ENCODE results near the gene GRIA4.
"Not testable (repeated sequence)": the region's sequence is repeated elsewhere in the genome, so short reads cannot be mapped to it uniquely, and the experiment has no call there.

GRIA4 gene

GRCh38 chr11:105719073-105719822 lies 109.4 kb downstream of the GRIA4 start:
- DNase-seq (ENCODE audit: low read depth, low spot score) = no peak

GRCh38 chr11:105720096-105720495 lies 110.2 kb downstream of the GRIA4 start:
- DNase-seq (ENCODE audit: low read depth, low spot score) = no peak

DNA sequence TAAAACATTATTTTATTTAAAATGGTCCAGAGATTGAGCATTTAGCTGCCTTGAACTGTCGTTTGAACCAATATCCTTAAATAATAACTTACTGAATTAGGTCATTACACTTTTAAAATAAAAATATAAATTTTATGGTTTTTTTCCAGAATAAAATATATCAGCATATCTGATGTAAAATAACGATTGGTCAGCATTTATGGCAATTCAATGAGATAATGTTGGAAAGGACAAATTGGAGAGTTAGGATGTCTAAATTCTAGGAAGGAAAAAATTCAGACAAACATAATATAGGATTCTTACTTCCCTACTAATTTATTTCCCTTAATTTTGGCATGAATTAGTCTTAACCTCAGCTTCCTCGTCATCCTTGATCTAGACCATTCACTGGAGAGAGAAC lies 113.4 kb downstream of the GRIA4 start:
- no peak for DNase-seq (ENCODE audit: low read depth, low spot score)

DNA sequence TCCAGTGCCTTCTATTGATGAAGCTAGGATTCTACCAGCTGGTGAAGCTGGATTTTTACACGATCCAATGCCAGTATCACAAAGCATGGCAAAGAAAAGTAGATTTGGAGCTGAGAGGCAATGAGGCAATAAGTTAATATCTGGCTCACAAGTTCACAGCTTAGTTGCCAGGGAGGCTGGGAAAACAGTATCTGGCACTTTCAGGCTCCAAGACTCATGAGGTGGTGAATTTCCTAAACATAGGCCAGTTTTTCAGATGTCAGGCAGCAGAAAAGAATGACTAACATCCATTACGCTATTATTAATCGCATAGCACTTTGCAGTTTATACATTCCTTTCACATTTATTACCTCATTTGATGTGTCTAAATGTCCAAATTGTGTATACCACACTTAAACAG lies 122.7 kb downstream of the GRIA4 start:
- DNase-seq (ENCODE audit: low read depth, low spot score) = no peak

DNA sequence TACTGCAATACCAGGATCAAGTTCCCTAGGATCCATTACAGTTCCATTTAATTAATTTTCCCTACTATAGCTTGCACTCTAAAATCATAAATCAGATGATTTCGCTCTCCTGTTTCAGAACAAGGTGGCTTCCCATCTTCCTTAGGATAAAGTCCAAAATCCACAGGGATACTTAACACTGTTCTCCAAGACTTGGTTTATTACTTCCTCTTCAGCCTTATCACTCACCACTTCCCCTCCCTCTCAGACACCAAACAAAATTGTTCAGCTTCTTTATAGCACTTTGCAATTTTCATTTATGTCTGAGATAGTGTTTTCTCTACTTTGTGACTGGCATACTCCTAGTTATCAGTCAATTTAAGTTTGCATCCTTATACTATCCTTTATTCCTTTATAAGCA lies 124.6 kb downstream of the GRIA4 start:
- DNase-seq (ENCODE audit: low read depth, low spot score) = no peak

GRCh38 chr11:105738251-105738650 lies 128.4 kb downstream of the GRIA4 start:
- DNase-seq (ENCODE audit: low read depth, low spot score) = no peak

DNA sequence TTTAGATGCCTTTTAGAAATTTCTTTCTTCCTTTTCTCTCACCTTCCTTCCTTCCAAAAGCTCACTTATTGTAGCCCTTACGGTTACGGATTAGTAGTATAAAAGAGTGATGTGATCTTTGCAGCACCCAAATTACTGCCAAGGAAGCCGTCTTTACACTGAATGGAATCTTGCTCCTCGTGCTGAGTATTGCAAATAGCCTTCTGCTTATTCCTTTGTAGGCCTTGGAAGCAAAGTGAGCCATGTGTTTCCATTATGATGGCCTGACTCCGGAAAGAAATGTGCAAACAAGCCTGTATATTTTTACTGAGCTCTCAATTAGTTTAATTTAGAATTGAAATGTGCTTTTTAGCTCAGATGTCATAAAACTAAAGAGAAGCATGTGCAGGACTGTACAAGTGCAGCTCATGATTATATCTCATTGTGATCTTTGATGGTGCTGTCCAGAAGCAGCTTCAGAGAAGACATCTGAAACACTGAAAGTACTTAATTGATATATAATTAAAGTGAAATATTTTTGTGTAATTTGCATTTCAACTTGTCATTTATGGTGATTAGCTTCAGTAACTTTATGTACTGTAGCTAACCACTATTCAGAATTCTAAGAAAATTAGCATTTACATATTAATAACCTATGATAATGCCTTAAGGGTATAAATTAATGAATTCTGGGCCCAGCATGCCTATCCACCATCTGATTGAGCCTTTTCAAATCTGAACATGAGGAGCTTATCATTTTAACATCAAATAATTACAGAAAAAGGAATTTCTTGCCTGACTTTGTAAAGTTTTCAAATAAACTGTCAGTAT lies 129.3 kb downstream of the GRIA4 start:
- DNase-seq (ENCODE audit: low read depth, low spot score) = no peak

- no peak for DNase-seq (ENCODE audit: low read depth, low spot score)
Observed at GRCh38 chr11:105740164-105740903, 130.5 kb downstream of the GRIA4 start.

- DNase-seq (ENCODE audit: low read depth, low spot score) = no peak
Observed at GRCh38 chr11:105741488-105742020, 131.7 kb downstream of the GRIA4 start.

GRCh38 chr11:105754260-105754659 lies 144.4 kb downstream of the GRIA4 start:
- DNase-seq (ENCODE audit: low read depth, low spot score) = no peak

DNA sequence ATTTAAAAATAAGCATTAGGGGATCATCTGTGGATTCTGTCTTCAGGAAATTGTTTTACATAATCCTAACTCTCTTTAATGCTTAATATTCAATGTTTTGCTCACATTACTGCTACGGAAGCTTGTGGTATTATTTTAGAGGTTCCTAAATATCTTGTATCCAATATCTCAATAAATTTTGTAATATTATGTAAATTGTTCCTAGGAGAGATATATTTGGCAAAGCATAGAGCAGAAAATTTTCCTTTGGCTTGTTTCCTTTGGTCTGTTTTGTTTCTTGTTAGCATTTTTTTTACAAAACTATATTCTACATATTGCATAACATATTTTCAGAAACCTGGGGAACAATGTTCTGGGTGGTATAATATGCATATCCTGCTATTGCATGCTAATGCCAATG lies 144.8 kb downstream of the GRIA4 start:
- no peak for DNase-seq (ENCODE audit: low read depth, low spot score)

- no peak for DNase-seq (ENCODE audit: low read depth, low spot score)
Observed at GRCh38 chr11:105757107-105757506, 147.2 kb downstream of the GRIA4 start.

DNA sequence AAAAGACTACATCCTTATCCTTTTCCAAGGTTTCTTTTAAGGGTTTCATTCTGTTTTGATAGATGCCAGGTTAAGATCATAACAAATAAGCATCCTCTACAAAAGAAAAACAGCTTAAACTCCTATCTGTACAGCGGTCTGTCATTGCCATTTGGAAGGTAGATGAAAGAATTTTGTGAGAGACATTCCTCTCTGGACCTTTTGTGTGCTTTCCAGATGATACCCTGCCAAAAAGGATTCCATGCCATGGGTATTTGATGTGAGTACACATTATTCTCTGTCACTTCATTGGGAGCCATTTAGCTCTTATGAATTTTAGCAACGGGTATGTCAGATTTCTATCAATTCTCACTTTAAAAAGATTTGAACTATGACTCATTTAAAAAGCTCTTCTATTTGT lies 153.7 kb downstream of the GRIA4 start:
- DNase-seq (ENCODE audit: low read depth, low spot score) = no peak

DNA sequence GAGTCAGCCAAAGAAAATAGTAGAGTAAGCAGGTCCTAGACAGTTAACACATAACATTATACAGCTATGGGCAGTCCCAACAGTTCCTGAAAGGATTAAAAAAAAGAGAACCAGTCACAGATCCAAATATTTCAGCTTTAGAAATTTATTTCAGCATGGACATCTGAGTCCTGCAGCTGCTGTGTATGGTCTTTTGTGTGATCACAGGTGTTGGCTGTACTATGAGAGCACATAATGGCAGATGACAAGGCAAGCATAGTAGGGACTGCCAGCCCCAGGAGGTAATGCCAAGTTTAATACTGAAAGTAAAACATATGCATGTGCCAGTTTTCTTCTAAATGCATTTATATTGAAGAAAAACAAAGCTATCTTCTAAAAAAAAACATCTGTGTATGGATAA lies 158.1 kb downstream of the GRIA4 start:
- DNase-seq (ENCODE audit: low read depth, low spot score) = no peak

GRCh38 chr11:105769627-105770026 lies 159.8 kb downstream of the GRIA4 start:
- no peak for DNase-seq (ENCODE audit: low read depth, low spot score)

DNA sequence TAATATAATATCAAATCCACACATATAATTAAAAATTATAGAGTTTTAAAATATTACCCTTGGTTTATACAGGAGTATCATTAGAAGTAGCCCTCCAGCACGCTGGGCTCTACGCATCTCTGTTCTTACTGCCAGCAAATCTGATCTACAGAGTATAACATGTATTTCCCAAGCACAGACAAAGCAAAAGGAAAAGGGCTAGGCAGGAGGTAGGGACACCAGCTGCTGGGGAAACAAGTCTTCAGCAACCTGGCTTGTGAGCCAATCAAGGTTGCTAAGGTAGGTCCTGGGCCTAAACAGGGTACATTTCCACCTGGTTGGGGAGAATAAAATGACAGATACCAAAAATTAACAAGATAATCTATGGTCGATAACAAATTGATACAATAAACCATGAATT lies 163.6 kb downstream of the GRIA4 start:
- DNase-seq (ENCODE audit: low read depth, low spot score) = not testable (repeated sequence)

GRCh38 chr11:105774899-105775298 lies 165.0 kb downstream of the GRIA4 start:
- no peak for DNase-seq (ENCODE audit: low read depth, low spot score)

GRCh38 chr11:105780781-105781525 lies 171.1 kb downstream of the GRIA4 start:
- no peak for DNase-seq (ENCODE audit: low read depth, low spot score)

DNA sequence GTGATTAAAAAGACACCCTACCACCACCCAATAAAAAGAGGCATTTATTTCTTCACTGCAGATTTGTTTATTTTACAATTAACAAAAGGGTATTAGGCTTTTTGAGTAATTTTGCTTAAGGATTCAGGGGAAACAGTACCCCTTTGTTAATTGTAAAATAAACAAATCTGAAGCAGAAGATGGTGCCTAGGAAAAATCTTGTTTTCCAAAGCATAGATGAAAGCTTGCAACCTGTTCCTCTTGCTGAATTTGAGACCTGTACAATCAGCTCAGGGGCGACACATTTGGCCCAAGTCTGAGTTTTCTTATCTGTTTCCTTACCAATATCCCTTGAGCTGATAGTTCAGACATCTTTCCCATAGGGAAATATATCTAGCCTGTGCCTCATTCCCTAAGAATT lies 171.9 kb downstream of the GRIA4 start:
- no peak for DNase-seq (ENCODE audit: low read depth, low spot score)

DNA sequence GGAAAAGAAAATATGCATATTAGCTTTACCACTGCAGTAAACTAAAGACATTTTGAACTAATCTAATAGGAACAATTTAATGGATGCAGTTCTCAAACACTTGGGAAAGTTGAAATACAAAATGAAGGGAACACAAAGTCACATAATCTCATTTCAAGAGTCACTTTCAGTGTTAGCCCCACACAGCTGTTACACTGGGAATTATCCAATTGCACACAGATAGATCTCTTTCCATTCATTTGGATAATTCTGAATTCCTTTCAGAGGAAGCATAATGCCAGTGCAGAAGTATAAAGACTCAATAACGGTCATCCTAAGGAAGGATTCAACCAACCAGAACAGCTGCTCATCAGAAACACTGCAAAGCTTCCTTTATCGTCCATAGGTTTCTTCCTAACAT lies 173.3 kb downstream of the GRIA4 start:
- DNase-seq (ENCODE audit: low read depth, low spot score) = no peak

- DNase-seq (ENCODE audit: low read depth, low spot score) = not testable (repeated sequence)
Observed at GRCh38 chr11:105785850-105786249, 176.0 kb downstream of the GRIA4 start.

Measured in activated naive CD8-positive, alpha-beta T cell treated with anti-CD3 and anti-CD28 coated beads, Interleukin-2, amount 50 U/mL, for 16 hours (primary cell).